ENCODE measurements around the gene RAD23B.

GRCh38 chr9:107351382-107352045, 68.4 kb downstream of the RAD23B start:
- TF ChIP-seq EZH2 (IDR thresholded peaks at IDR 0.05; ENCODE audit: low read depth): no peak
- TF ChIP-seq CTCF (conservative IDR thresholded peaks at IDR 0.05): no peak

All from PC-9 (cell line).